HUES48 (cell line): ENCODE measurements around the gene SAMD1.
A peak's percentile ranks its signal among the peaks of the same experiment; 100 is the strongest.

Experiments used
- H3K27ac ChIP-seq: one replicate; pipeline ENCODE4 v1.7.0; 2013; ENCODE audit warnings: low read depth, low read length, inconsistent platforms
- H3K27me3 ChIP-seq: 2 replicates; pipeline ENCODE4 v1.6.1; 2013; ENCODE audit warnings: mild to moderate bottlenecking, low read length; ENCODE audit not compliant: control insufficient read depth, insufficient read depth
- H3K36me3 ChIP-seq: 2 replicates; pipeline ENCODE4 v1.6.1; 2013; ENCODE audit warnings: low read length; ENCODE audit not compliant: control insufficient read depth, insufficient read depth
- H3K4me1 ChIP-seq: 2 replicates; pipeline ENCODE4 v1.6.1; 2013; ENCODE audit warnings: mild to moderate bottlenecking, low read length; ENCODE audit not compliant: control insufficient read depth, insufficient read depth
- H3K4me3 ChIP-seq: 2 replicates; pipeline ENCODE4 v1.5.1; 2013; ENCODE audit warnings: mild to moderate bottlenecking, low read depth, low read length
- H3K9ac ChIP-seq: 2 replicates; pipeline ENCODE4 v1.6.1; 2013; ENCODE audit warnings: mild to moderate bottlenecking, low read depth, low read length, moderate library complexity
- H3K9me3 ChIP-seq: 2 replicates; pipeline ENCODE4 v1.6.1; 2013; ENCODE audit warnings: low read length; ENCODE audit not compliant: control insufficient read depth, insufficient read depth

Gene SAMD1

DNA sequence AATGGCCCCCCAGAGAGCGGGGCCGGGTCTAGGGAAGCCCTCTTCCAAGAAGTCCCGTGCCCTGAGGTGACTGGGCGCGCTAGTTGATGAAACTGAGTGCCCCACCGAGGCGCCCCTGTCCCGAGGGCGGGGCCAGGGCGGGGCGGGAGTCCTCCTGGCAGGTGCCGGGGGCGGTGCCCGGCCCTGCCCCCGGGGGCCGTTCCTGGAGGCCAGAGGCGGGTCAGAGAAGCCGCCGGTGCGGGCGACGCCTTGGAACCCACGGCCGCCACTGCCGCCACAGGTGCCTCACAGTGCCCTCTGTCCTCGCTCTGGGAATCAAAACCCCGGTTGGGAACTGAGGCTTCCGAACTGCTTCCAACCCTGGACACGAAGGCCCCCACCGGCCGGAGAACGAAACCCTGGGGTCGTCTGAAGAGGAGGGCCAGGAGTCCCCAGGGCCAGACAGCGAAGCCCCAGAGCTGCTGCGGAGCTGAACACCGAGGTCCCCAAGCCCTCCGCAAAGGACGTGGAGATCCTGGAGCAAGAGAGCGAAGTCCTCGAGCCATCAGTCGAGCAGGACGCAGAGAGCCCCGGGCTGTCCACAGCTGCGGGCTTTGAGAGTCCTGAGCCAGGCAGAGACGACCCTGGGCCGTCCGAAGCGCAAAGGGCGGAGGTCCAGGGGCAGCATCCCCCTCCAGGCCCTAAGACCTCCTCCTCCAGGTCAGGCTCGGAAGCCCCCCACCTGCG is 17.9 kb downstream of the SAMD1 start, which contains the start of gene MISP3:
MISP3 (plus strand) TSS at position 252 of the 726 bp plus-strand sequence. CDS start 524 bp downstream, outside the sequence.
- Histone ChIP-seq H3K36me3 (no peaks in the 10 kb centered on the region), H3K27ac (no peak within 1 kb of the TSS), H3K27me3 (peaks cover 46% of the 10 kb centered on the region), H3K9ac (no peak within 1 kb of the TSS), H3K4me3 (peak within 1 kb of the TSS; percentile 62), H3K4me1 (peaks cover 4% of the 10 kb centered on the region; the same call in 1 of the 2 replicates), H3K9me3 (no peaks in the 10 kb centered on the region)

DNA sequence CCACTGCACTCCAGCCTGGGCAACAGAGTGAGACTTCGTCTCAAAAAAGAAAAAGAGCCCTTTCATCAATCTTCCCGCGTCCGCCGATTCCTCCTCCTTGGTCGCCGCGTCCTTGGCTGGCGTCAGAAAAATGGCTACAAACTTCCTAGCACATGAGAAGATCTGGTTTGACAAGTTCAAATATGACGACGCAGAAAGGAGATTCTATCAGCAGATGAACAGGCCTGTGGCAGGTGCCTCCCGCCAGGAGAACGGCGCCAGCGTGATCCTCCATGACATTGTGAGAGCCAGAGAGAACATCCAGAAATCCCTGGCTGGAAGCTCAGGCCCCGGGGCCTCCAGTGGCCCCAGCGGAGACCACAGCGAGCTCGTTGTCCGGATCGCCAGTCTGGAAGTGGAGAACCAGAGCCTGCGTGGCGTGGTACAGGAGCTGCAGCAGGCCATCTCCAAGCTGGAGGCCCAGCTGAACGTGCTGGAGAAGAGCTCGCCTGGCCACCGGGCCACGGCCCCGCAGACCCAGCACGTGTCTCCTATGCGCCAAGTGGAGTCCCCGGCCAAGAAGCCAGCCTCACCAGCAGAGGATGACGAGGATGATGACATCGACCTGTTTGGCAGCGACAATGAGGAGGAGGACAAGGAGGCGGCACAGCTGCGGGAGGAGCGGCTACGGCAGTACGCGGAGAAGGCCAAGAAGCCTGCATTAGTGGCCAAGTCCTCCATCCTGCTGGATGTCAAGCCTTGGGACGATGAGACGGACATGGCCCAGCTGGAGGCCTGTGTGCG is 20.1 kb downstream of the SAMD1 start:
- Histone ChIP-seq H3K4me3 (no peak overlapping the region), H3K36me3 (no peaks in the 10 kb centered on the region), H3K9ac (no peak overlapping the region), H3K27me3 (peaks cover 37% of the 10 kb centered on the region), H3K4me1 (peaks cover 4% of the 10 kb centered on the region; the same call in 1 of the 2 replicates), H3K9me3 (no peaks in the 10 kb centered on the region), H3K27ac (no peak overlapping the region)

DNA sequence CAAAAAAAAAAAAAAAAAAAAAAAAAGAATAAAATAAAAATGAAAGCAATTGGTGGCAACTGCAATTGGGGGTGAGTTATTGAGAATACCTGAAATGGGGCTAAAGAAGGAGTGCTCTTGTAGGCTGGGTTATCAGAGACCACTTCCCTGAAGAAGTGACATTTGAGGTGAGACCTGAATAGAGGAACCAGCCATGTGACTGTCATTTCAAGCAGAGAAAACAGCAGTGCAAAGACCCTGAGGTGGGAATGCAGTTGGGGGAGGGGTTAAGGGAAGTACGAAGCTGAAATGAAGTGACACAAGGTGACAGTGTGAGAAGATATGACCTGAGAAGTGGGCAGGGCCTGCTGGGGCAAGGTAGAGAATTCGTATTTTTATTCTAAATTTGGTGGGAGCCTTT is 24.4 kb downstream of the SAMD1 start:
- no peaks in the 10 kb centered on the region for H3K36me3 ChIP-seq
- H3K9ac ChIP-seq, result no peak overlapping the region
- no peak overlapping the region for H3K4me3 ChIP-seq
- no peaks in the 10 kb centered on the region for H3K27me3 ChIP-seq
- no peaks in the 10 kb centered on the region for H3K9me3 ChIP-seq
- H3K4me1 ChIP-seq, result no peaks in the 10 kb centered on the region
- H3K27ac ChIP-seq, result no peak overlapping the region

DNA sequence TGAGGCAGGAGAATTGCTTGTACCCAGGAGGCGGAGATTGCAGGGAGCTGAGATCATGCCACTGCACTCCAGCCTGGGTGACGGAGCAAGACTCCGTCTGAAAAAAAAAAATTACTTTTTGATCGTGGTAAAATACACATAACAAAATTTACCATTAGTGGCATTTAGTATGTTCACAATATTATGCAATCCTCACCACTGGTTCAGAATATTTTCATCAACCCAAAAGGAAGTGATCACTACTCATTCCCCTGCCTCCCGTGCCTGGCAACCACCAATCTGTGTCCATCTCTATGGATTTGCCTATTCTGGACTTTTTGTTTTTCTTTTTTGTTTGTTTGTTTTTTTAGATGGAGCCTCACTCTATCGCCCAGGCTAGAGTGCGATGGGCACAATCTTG is 27.4 kb downstream of the SAMD1 start:
- Histone ChIP-seq H3K9ac (no peak overlapping the region), H3K36me3 (no peaks in the 10 kb centered on the region), H3K4me1 (no peaks in the 10 kb centered on the region), H3K27me3 (peaks cover 20% of the 10 kb centered on the region), H3K27ac (no peak overlapping the region), H3K9me3 (no peaks in the 10 kb centered on the region), H3K4me3 (no peak overlapping the region)

DNA sequence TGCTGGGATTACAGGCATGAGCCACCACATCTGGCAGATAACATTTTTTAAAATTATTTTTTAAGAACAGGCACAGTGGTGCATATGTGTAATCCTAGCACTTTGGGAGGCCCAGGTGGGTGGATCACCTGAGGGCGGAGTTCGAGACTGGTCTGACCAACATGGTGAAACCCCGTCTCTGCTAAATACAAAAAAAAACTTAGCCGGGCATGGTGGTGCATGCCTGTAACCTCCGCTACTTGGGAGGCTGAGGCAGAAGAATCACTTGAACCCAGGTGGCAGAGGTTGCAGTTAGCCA is 28.0 kb downstream of the SAMD1 start:
- Histone ChIP-seq H3K27me3 (peaks cover 22% of the 10 kb centered on the region), H3K4me3 (no peak overlapping the region), H3K36me3 (no peaks in the 10 kb centered on the region), H3K27ac (no peak overlapping the region), H3K9ac (no peak overlapping the region), H3K9me3 (no peaks in the 10 kb centered on the region), H3K4me1 (no peaks in the 10 kb centered on the region)

DNA sequence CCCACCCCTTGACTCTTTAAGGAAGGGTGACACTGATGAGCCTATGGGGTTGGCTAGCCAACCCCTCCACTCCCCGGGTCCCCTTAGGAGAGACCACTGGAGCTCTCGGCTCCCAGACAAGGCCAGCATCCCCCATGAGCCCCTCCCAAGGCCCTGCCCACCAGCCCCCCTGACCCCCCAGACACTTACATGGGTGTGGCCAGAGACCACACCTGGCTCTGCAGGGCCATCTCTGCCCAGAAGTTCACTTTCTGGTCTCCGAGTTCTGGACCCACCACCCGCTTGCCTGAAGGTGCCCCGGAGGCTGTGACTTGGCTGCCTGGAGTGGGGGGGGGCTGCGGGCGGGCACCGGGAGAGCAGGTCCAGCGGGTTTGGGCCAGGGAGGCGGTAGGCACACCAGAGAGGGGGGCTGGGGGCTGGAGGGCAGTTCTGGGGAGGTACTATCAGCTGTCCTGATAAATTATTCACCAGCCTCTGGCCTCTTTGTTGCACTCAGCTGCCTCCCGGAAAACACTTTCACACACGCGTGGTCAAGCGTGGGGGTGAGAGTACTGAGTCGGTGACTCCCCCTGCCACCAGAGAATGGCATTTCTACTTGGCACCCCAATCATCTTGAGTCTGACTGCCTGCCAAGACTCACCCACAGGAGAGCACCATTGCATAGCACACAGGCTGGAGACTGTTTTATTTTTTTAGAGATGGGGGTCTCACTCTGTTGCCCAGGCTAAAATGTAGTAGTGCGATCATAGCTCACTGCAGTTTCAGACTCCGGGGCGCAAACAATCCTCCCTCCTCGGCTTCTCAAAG is 28.6 kb downstream of the SAMD1 start, which contains the start of gene PALM3:
PALM3 (minus strand) TSS at position 326 of the 807 bp plus-strand sequence; CDS start at position 230, 96 bp downstream.
- H3K4me1 ChIP-seq, result no peaks in the 10 kb centered on the region
- no peak within 1 kb of the TSS for H3K4me3 ChIP-seq

GRCh38 chr19:14061081-14061749 is 29.3 kb downstream of the SAMD1 start:
- H3K27me3 ChIP-seq, result peaks cover 22% of the 10 kb centered on the region
- no peak overlapping the region for H3K27ac ChIP-seq
- H3K36me3 ChIP-seq, result no peaks in the 10 kb centered on the region
- no peak overlapping the region for H3K9ac ChIP-seq
- H3K9me3 ChIP-seq, result no peaks in the 10 kb centered on the region
- no peak overlapping the region for H3K4me3 ChIP-seq
- no peaks in the 10 kb centered on the region for H3K4me1 ChIP-seq

More for the DNA sequence above, 28.6 kb downstream of the SAMD1 start, which contains the start of gene PALM3:
- H3K36me3 ChIP-seq, result no peaks in the 10 kb centered on the region
- no peak within 1 kb of the TSS for H3K27ac ChIP-seq
- no peak within 1 kb of the TSS for H3K9ac ChIP-seq
- peaks cover 22% of the 10 kb centered on the region for H3K27me3 ChIP-seq
- no peaks in the 10 kb centered on the region for H3K9me3 ChIP-seq

DNA sequence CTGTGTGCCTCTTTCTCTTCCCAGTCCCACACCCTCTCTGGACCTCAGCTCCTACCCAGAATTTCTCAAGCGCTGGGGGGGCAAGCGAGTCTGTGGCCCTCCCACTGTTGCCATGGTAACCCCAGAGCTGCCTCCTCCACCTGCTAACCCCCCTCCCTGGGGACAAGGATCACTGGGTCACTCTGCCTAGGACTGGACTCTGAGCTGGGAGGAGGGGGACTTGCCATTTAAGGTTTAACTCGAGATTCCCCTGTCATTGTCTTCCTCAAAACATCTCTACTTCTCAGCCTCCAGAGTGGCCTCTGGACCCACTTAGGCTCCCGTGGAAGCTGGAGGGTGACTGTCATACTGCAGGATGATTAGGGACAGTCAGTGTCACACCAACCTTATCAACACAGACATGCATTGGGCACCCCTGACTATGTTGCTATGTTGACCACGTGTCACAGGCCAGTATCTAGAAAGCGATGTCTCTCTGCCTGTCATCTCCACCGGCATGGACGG is 30.8 kb downstream of the SAMD1 start:
- no peak overlapping the region for H3K27ac ChIP-seq
- no peak overlapping the region for H3K4me3 ChIP-seq
- no peaks in the 10 kb centered on the region for H3K4me1 ChIP-seq
- H3K27me3 ChIP-seq, result peaks cover 22% of the 10 kb centered on the region
- H3K9ac ChIP-seq, result no peak overlapping the region
- H3K36me3 ChIP-seq, result no peaks in the 10 kb centered on the region
- H3K9me3 ChIP-seq, result no peaks in the 10 kb centered on the region

- Histone ChIP-seq H3K27me3 (peaks cover 22% of the 10 kb centered on the region), H3K4me1 (no peaks in the 10 kb centered on the region), H3K9me3 (no peaks in the 10 kb centered on the region), H3K4me3 (no peak overlapping the region), H3K9ac (no peak overlapping the region), H3K36me3 (no peaks in the 10 kb centered on the region), H3K27ac (no peak overlapping the region)
These were observed 31.5 kb downstream of the SAMD1 start for GRCh38 chr19:14059093-14059480.
